HG02970 (cell line): ENCODE data around the gene CDK11B.
"Not testable (repeated sequence)": the region's sequence is repeated elsewhere in the genome, so short reads cannot be mapped to it uniquely, and the experiment has no call there.

Experiments used
- ATAC-seq: cut with Tn5 transposase; IDR thresholded peaks from one replicate; pipeline ENCODE4 v1.9.1; 2021; ENCODE audit warnings: mild to moderate bottlenecking, moderate library complexity, moderate number of reproducible peaks; ENCODE audit not compliant: unreplicated experiment, low FRiP score

Gene CDK11B

GRCh38 chr1:1658583-1659549 is at the start of gene CDK11B:
CDK11B (minus strand) TSS chr1:1659004; CDS start chr1:1657485, 1,519 bp downstream.
- peak; percentile 89 for ATAC-seq

GRCh38 chr1:1707897-1708296 is 49.1 kb upstream of the CDK11B start:
- ATAC-seq, result not testable (repeated sequence)

- not testable (repeated sequence) for ATAC-seq
Observed at GRCh38 chr1:1707241-1707640, 48.4 kb upstream of the CDK11B start.

GRCh38 chr1:1705623-1706022 is 46.8 kb upstream of the CDK11B start:
- ATAC-seq, result not testable (repeated sequence)

- ATAC-seq, result not testable (repeated sequence)
Observed at GRCh38 chr1:1704284-1704957, 45.6 kb upstream of the CDK11B start.

GRCh38 chr1:1703796-1704195 is 45.0 kb upstream of the CDK11B start:
- no peak for ATAC-seq

- ATAC-seq, result not testable (repeated sequence)
Observed at GRCh38 chr1:1702506-1702905, 43.7 kb upstream of the CDK11B start.

GRCh38 chr1:1700557-1700956 is 41.8 kb upstream of the CDK11B start:
- ATAC-seq, result not testable (repeated sequence)

- not testable (repeated sequence) for ATAC-seq
Observed at GRCh38 chr1:1700067-1700466, 41.3 kb upstream of the CDK11B start.

- ATAC-seq, result not testable (repeated sequence)
Observed at GRCh38 chr1:1699061-1699460, 40.3 kb upstream of the CDK11B start.

- ATAC-seq, result not testable (repeated sequence)
Observed at GRCh38 chr1:1697358-1698183, 38.8 kb upstream of the CDK11B start.

- not testable (repeated sequence) for ATAC-seq
Observed at GRCh38 chr1:1696431-1697357, 37.9 kb upstream of the CDK11B start.

GRCh38 chr1:1692714-1693647 is 34.2 kb upstream of the CDK11B start, which contains the start of gene SLC35E2B:
SLC35E2B (minus strand) TSS chr1:1692795; CDS start chr1:1676699, 16,096 bp downstream.
- ATAC-seq, result peak; percentile 85

- peak; percentile 33 for ATAC-seq
Observed at GRCh38 chr1:1692324-1692713, 33.5 kb upstream of the CDK11B start.

- ATAC-seq, result not testable (repeated sequence)
Observed at GRCh38 chr1:1691443-1691842, 32.6 kb upstream of the CDK11B start.

- not testable (repeated sequence) for ATAC-seq
Observed at GRCh38 chr1:1689526-1689925, 30.7 kb upstream of the CDK11B start.

GRCh38 chr1:1687846-1688245 is 29.0 kb upstream of the CDK11B start:
- no peak for ATAC-seq

GRCh38 chr1:1684031-1684681 is 25.4 kb upstream of the CDK11B start:
- ATAC-seq, result no peak
